GM18858 (cell line): ENCODE measurements around the gene EXOC1L.

Source experiments
- ATAC-seq: cut with Tn5 transposase; IDR thresholded peaks from one replicate; pipeline ENCODE4 v1.9.1; 2021; ENCODE audit not compliant: unreplicated experiment

Gene EXOC1L

GRCh38 chr4:55879224-55879623 is 59.6 kb downstream of the EXOC1L start:
- no peak for ATAC-seq

GRCh38 chr4:55880652-55881280 is 61.2 kb downstream of the EXOC1L start:
- no peak for ATAC-seq

- ATAC-seq = no peak
Measured at GRCh38 chr4:55884093-55884850, 64.7 kb downstream of the EXOC1L start.

GRCh38 chr4:55884851-55885219 is 65.2 kb downstream of the EXOC1L start:
- no peak for ATAC-seq
